Measurements from ENCODE around the gene SAE1.

Gene SAE1

DNA sequence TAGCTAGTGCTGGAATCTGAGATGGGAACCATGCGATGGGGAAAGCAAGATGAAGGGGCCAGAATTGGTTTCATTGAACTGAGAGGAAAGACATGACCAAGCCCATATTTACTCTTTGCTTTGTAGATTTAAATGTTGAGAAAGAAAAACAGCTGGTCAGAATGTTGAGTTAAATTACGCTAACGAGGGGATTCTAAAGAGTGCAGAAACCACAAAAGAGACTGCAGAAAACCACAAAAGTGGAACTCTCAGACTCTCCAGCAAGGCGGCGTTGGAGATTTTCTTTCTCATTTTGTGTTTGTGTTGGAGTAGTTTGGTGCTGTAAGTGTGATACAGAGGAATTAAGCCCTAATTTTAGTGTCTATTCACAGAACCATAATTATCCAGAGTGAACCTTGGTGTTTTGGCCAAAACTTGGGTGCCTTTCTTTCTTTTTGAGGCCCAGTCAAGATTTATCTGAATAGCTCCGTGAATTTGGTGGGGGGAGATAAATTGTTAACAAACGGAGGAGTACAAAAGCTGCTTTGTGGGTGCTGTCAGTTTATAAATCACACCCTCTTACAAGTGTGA, 26.3 kb downstream of the SAE1 start:
- Histone ChIP-seq H3K27me3 (ENCODE audit: control insufficient read depth in 5 of 5, insufficient read depth in 4 of 5, low read length in 5 of 5) (no peaks in the 10 kb centered on the region), H3K4me1 (ENCODE audit: control insufficient read depth in 5 of 5, insufficient read depth in 5 of 5, low read length in 5 of 5) (peaks cover 19 to 52% (median 25%) of the 10 kb centered on the region in 5 donors), H3K36me3 (ENCODE audit: control insufficient read depth in 5 of 5, insufficient read depth in 5 of 5, low read length in 5 of 5) (peaks cover 17 to 46% (median 19%) of the 10 kb centered on the region in 5 donors), H3K4me3 (ENCODE audit: low read depth in 1 of 5, low read length in 5 of 5) (no peak overlapping the region), H3K9ac (ENCODE audit: low read length in 5 of 5) (peak overlapping the region in 3 of 5 donors; percentile 14 to 35 (median 21)), H3K27ac (ENCODE audit: low read depth, low read length) (peak overlapping the region; percentile 81), H3K9me3 (ENCODE audit: control insufficient read depth in 5 of 5, low read length in 5 of 5) (no peaks in the 10 kb centered on the region)

GRCh38 chr19:47157431-47158321, 27.0 kb downstream of the SAE1 start:
- H3K9me3 ChIP-seq (ENCODE audit: control insufficient read depth in 5 of 5, low read length in 5 of 5) = no peaks in the 10 kb centered on the region
- H3K36me3 ChIP-seq (ENCODE audit: control insufficient read depth in 5 of 5, insufficient read depth in 5 of 5, low read length in 5 of 5) = peaks cover 11 to 40% (median 15%) of the 10 kb centered on the region in 5 donors
- H3K9ac ChIP-seq (ENCODE audit: low read length in 5 of 5) = peak overlapping the region in 3 of 5 donors; percentile 33 to 82 (median 60)
- no peaks in the 10 kb centered on the region for H3K27me3 ChIP-seq (ENCODE audit: control insufficient read depth in 5 of 5, insufficient read depth in 4 of 5, low read length in 5 of 5)
- H3K27ac ChIP-seq (ENCODE audit: low read depth, low read length) = peak overlapping the region; percentile 81
- H3K4me3 ChIP-seq (ENCODE audit: low read depth in 1 of 5, low read length in 5 of 5) = peak overlapping the region; percentile 4 to 45 (median 42)
- H3K4me1 ChIP-seq (ENCODE audit: control insufficient read depth in 5 of 5, insufficient read depth in 5 of 5, low read length in 5 of 5) = peaks cover 19 to 55% (median 28%) of the 10 kb centered on the region in 5 donors

- Histone ChIP-seq H3K27me3 (ENCODE audit: control insufficient read depth in 5 of 5, insufficient read depth in 4 of 5, low read length in 5 of 5) (no peaks in the 10 kb centered on the region), H3K36me3 (ENCODE audit: control insufficient read depth in 5 of 5, insufficient read depth in 5 of 5, low read length in 5 of 5) (peaks cover 6 to 33% (median 9%) of the 10 kb centered on the region in 5 donors), H3K9me3 (ENCODE audit: control insufficient read depth in 5 of 5, low read length in 5 of 5) (no peaks in the 10 kb centered on the region), H3K9ac (ENCODE audit: low read length in 5 of 5) (peak overlapping the region in 3 of 5 donors; percentile 33 to 82 (median 60)), H3K27ac (ENCODE audit: low read depth, low read length) (peak overlapping the region; percentile 81), H3K4me3 (ENCODE audit: low read depth in 1 of 5, low read length in 5 of 5) (peak overlapping the region in 4 of 5 donors; percentile 36 to 45 (median 42)), H3K4me1 (ENCODE audit: control insufficient read depth in 5 of 5, insufficient read depth in 5 of 5, low read length in 5 of 5) (peaks cover 19 to 55% (median 28%) of the 10 kb centered on the region in 5 donors)
Measured at GRCh38 chr19:47158367-47158791, 27.7 kb downstream of the SAE1 start.

- H3K27me3 ChIP-seq (ENCODE audit: control insufficient read depth in 5 of 5, insufficient read depth in 4 of 5, low read length in 5 of 5) = no peaks in the 10 kb centered on the region
- H3K4me3 ChIP-seq (ENCODE audit: low read depth in 1 of 5, low read length in 5 of 5) = peak overlapping the region in 3 of 5 donors; percentile 42 to 45 (median 43)
- peaks cover 4 to 29% (median 6%) of the 10 kb centered on the region in 5 donors for H3K36me3 ChIP-seq (ENCODE audit: control insufficient read depth in 5 of 5, insufficient read depth in 5 of 5, low read length in 5 of 5)
- H3K27ac ChIP-seq (ENCODE audit: low read depth, low read length) = peak overlapping the region; percentile 81
- H3K9me3 ChIP-seq (ENCODE audit: control insufficient read depth in 5 of 5, low read length in 5 of 5) = no peaks in the 10 kb centered on the region
- no peak overlapping the region for H3K9ac ChIP-seq (ENCODE audit: low read length in 5 of 5)
- H3K4me1 ChIP-seq (ENCODE audit: control insufficient read depth in 5 of 5, insufficient read depth in 5 of 5, low read length in 5 of 5) = peaks cover 19 to 55% (median 28%) of the 10 kb centered on the region in 5 donors
Measured at GRCh38 chr19:47158879-47159503, 28.4 kb downstream of the SAE1 start.

DNA sequence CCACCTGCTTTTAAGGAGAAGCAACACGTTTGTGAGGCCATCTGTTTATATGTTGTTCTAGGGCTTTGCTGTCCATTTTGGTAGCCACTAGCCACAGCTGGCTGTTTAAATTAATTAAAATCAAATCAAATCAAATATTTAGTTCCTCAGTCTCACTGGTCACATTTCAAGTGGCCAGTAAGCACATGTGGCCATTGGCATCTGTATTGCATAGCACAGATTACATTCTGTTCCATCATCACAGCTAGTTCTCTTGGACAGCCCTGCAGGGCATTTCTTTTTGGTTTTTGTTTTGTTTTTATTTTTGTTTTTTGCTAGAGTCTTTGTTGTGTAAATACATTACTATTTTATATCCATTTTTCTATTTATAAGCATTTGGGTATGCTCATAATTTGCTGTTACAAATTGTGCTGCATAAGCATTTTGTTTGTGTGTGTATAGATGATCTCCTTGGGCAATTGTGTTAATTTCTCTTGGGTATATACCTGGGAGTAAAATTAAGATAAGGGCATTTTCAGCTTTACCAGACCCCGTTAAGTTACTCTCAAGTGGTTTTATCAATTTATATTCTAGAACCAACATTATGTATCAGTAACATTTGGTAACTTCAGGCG, 31.3 kb downstream of the SAE1 start:
- peaks cover 8 to 14% (median 10%) of the 10 kb centered on the region in 5 donors for H3K36me3 ChIP-seq (ENCODE audit: control insufficient read depth in 5 of 5, insufficient read depth in 5 of 5, low read length in 5 of 5)

DNA sequence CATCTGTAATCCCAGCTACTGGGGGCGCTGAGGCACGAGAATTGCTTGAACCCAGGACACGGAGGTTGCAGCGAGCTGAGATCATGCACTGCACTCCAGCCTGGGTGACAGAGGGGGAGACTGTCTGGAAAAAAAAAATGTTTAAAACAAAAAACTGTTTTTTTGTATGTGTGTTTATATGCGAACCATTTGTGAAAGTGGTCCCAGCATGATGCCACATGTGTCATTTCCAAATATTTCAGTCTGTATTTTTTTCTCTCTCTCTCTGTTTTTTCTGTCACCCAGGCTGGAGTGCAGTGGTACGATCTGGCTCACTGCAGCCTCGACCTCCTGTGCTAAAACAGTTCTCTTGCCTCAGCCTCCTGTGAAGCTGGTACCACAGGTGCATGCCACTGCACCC, 37.4 kb downstream of the SAE1 start:
- Histone ChIP-seq H3K9me3 (ENCODE audit: control insufficient read depth in 5 of 5, low read length in 5 of 5) (no peaks in the 10 kb centered on the region), H3K4me1 (ENCODE audit: control insufficient read depth in 5 of 5, insufficient read depth in 5 of 5, low read length in 5 of 5) (peaks cover 0 to 3% (median 0%) of the 10 kb centered on the region in 5 donors), H3K27me3 (ENCODE audit: control insufficient read depth in 5 of 5, insufficient read depth in 4 of 5, low read length in 5 of 5) (no peaks in the 10 kb centered on the region), H3K9ac (ENCODE audit: low read length in 5 of 5) (no peak overlapping the region), H3K4me3 (ENCODE audit: low read depth in 1 of 5, low read length in 5 of 5) (no peak overlapping the region), H3K36me3 (ENCODE audit: control insufficient read depth in 5 of 5, insufficient read depth in 5 of 5, low read length in 5 of 5) (peaks cover 5 to 38% (median 30%) of the 10 kb centered on the region in 5 donors), H3K27ac (ENCODE audit: low read depth, low read length) (no peak overlapping the region)

More for the DNA sequence above, 31.3 kb downstream of the SAE1 start:
- Histone ChIP-seq H3K9me3 (ENCODE audit: control insufficient read depth in 5 of 5, low read length in 5 of 5) (no peaks in the 10 kb centered on the region), H3K9ac (ENCODE audit: low read length in 5 of 5) (no peak overlapping the region), H3K27ac (ENCODE audit: low read depth, low read length) (no peak overlapping the region), H3K4me3 (ENCODE audit: low read depth in 1 of 5, low read length in 5 of 5) (no peak overlapping the region), H3K27me3 (ENCODE audit: control insufficient read depth in 5 of 5, insufficient read depth in 4 of 5, low read length in 5 of 5) (no peaks in the 10 kb centered on the region), H3K4me1 (ENCODE audit: control insufficient read depth in 5 of 5, insufficient read depth in 5 of 5, low read length in 5 of 5) (peaks cover 16 to 37% (median 26%) of the 10 kb centered on the region in 5 donors)

DNA sequence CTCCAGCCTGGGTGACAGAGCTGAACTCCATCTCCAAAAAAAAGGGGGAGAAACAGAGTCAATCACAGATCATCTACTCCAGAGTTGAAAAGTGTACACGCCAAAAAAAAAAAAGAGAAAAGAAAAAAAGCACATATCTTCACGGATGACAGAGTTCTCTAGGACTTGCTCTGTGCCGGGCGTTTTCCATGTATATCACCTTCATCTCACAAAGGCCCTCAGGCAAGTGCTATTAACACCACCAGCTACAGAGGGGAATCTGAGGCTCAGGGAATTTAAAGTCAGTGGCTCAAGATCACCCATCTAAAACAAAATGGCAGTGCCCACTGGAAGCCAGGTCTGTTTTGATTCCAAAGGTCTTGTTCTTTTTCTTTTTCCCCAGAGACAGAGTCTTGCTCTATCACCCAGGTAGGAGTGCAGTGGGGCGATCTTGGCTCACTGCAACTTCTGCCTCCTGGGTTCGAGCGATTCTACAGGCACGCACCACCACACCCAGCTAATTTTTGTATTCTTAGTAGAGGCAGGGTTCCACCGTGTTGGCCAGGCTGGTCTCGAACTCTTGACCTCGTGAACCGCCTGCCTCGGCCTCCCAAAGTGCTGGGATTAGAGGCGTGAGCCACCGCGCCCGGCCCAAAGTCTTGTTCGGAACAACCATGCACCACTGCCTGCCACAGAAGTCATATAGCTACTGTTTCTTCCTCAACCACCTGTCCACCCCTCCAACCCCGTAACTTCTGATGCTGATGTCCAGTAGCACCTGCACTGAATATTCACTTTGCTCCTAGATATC, 42.2 kb downstream of the SAE1 start:
- Histone ChIP-seq H3K9ac (ENCODE audit: low read length in 5 of 5) (no peak overlapping the region), H3K9me3 (ENCODE audit: control insufficient read depth in 5 of 5, low read length in 5 of 5) (no peaks in the 10 kb centered on the region), H3K27me3 (ENCODE audit: control insufficient read depth in 5 of 5, insufficient read depth in 4 of 5, low read length in 5 of 5) (no peaks in the 10 kb centered on the region), H3K27ac (ENCODE audit: low read depth, low read length) (no peak overlapping the region), H3K4me3 (ENCODE audit: low read depth in 1 of 5, low read length in 5 of 5) (no peak overlapping the region), H3K4me1 (ENCODE audit: control insufficient read depth in 5 of 5, insufficient read depth in 5 of 5, low read length in 5 of 5) (peaks cover 7 to 22% (median 16%) of the 10 kb centered on the region in 5 donors), H3K36me3 (ENCODE audit: control insufficient read depth in 5 of 5, insufficient read depth in 5 of 5, low read length in 5 of 5) (peaks cover 2 to 39% (median 28%) of the 10 kb centered on the region in 5 donors)

DNA sequence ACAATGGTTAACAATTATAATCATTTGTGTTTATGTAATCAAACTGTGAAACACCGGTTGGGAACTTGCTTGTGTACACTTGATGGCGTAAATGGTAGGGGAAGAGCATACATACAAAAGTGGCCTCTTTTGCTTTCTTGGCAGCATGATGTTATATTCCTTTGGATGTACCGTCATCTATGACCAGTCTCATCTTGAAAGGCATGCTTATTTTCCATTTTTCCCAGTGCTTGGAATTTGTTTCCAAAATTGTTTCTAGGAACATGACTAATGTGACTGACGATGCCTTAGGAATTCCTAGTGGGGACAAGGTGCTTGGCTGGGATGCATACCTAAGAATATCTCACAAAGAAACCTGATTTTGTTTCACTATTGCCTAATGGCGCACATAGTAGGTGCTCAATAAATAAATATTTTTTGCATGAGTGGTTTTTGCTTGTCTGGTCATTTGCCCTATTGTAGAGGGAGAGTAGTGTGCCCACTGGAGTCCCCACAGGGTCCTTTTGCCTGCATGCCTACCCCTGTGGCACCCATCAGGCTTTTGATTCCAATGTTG, 45.5 kb downstream of the SAE1 start:
- Histone ChIP-seq H3K9ac (ENCODE audit: low read length in 5 of 5) (no peak overlapping the region), H3K27me3 (ENCODE audit: control insufficient read depth in 5 of 5, insufficient read depth in 4 of 5, low read length in 5 of 5) (no peaks in the 10 kb centered on the region), H3K36me3 (ENCODE audit: control insufficient read depth in 5 of 5, insufficient read depth in 5 of 5, low read length in 5 of 5) (peaks cover 6 to 26% (median 15%) of the 10 kb centered on the region in 5 donors), H3K9me3 (ENCODE audit: control insufficient read depth in 5 of 5, low read length in 5 of 5) (no peaks in the 10 kb centered on the region), H3K4me3 (ENCODE audit: low read depth in 1 of 5, low read length in 5 of 5) (no peak overlapping the region), H3K4me1 (ENCODE audit: control insufficient read depth in 5 of 5, insufficient read depth in 5 of 5, low read length in 5 of 5) (peaks cover 7 to 20% (median 15%) of the 10 kb centered on the region in 5 donors), H3K27ac (ENCODE audit: low read depth, low read length) (peak overlapping the region; percentile 69)

DNA sequence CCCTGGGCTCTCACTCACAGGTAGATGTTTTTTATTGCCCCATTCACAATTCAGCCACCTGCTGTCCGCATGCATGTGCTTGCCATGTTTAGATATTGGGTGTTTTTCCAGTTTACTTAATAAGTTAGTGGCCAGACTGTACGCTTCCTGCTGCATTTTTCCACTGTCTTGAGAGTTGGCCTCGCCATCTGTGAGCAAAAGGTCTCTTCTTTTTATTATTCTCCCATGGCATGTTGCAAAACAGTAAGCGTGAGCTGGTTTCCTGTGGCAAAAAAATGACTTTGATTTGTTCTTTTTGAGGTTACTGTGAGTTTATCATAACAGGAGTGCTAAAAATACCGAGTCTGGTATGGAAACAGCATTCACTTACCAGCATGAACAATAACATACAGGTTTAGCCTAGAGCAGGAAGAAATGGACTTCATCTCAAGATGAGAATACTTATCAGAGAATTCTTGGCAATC, 46.0 kb downstream of the SAE1 start:
- peak overlapping the region; percentile 69 for H3K27ac ChIP-seq (ENCODE audit: low read depth, low read length)
- H3K4me3 ChIP-seq (ENCODE audit: low read depth in 1 of 5, low read length in 5 of 5) = no peak overlapping the region
- no peaks in the 10 kb centered on the region for H3K9me3 ChIP-seq (ENCODE audit: control insufficient read depth in 5 of 5, low read length in 5 of 5)
- peaks cover 6 to 26% (median 15%) of the 10 kb centered on the region in 5 donors for H3K36me3 ChIP-seq (ENCODE audit: control insufficient read depth in 5 of 5, insufficient read depth in 5 of 5, low read length in 5 of 5)
- H3K9ac ChIP-seq (ENCODE audit: low read length in 5 of 5) = no peak overlapping the region
- H3K4me1 ChIP-seq (ENCODE audit: control insufficient read depth in 5 of 5, insufficient read depth in 5 of 5, low read length in 5 of 5) = peaks cover 7 to 20% (median 15%) of the 10 kb centered on the region in 5 donors
- H3K27me3 ChIP-seq (ENCODE audit: control insufficient read depth in 5 of 5, insufficient read depth in 4 of 5, low read length in 5 of 5) = no peaks in the 10 kb centered on the region

All from subcutaneous abdominal adipose tissue (tissue), 5 donors.